ENCODE data around the gene ITM2C. TPM values are rescaled to one million over a fixed set of nuclear protein-coding genes. Genes with fewer than 3 reads are reported as not detected.

The ITM2C gene
- total RNA-seq, 8 experiments from 2014 or later = 25.9 to 442 (median 57.6) TPM

DNA sequence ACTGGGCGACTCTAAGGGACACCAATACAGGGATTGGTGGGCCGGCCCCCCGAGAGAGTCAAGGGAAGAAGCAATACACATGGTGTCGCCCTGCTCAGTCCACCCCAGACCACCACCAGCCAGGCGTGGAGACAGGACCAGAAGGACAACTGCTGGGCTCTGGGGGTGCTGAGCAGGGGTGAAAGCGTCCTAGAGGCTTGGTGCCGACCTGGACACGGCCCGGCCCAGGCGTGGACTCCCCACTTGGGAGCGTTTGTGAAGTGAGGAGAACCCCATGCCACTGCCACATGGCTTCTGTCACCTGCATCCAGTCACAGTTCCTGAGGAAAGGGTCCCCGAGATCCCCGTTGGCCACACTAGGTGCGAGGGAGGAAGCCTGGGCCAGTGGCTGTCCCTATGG lies 35.4 kb upstream of the ITM2C start:
- no peaks in the 10 kb centered on the region for H3K4me1 ChIP-seq (replicated peaks in 1 of 2)
- H3K27ac ChIP-seq = no peak overlapping the region
- 95 to 100% methylated on average over 1 to 3 of the region's 14 CpGs; no CpG with 5 or more reads in 8 of the 10 experiments for WGBS, 10 experiments
- in situ Hi-C loops (cut with MboI; ENCODE audit: low pct_unique_long_range_greater_than_20kb in 2 of 9, low sequenced_read_pairs in 9 of 9, unreplicated experiment in 9 of 9) = loop anchor here in 6 of 9 experiments (10.0 to 25.0 kb wide), 2 partner anchors 156 to 158 kb away; partner anchors contain the start of gene SPATA3 (in 1 of the 6)
- H3K4me3 ChIP-seq = no peak overlapping the region
- no peak for ATAC-seq (replicated peaks in 6 of 8)

DNA sequence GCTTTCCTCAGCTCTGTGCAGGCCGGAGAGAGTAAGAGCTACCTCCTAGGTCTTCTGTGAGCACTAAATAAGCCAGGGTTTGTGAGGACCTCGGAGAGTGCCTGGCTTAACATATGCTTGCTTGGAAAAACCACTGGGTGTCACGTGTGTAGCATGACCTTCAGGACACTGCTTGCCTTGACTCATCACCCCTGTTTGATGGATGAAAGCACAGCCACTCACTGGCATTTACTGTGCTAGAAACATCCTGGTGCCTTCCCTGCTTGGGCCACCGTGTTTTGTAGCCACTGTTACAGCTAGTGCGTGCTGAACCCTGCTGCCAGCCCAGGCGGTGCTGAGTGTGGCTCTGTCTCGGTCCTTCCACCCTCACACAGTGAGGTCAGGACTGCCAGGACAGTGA lies 34.8 kb upstream of the ITM2C start:
- ATAC-seq (replicated peaks in 6 of 8) = peak in 2 of 8 experiments; percentile 8 to 24
- Histone ChIP-seq H3K4me3 (no peak overlapping the region), H3K4me1 (replicated peaks in 1 of 2) (no peaks in the 10 kb centered on the region), H3K27ac (no peak overlapping the region)
- 76 to 100% (median 97%) methylated on average over 1 to 7 of the region's 7 CpGs; no CpG with 5 or more reads in 4 of the 10 experiments for WGBS, 10 experiments
- in situ Hi-C loops (cut with MboI; ENCODE audit: low pct_unique_long_range_greater_than_20kb in 2 of 9, low sequenced_read_pairs in 9 of 9, unreplicated experiment in 9 of 9) = loop anchor here in 8 of 9 experiments (10.0 to 25.0 kb wide), 3 partner anchors 155 to 165 kb away; partner anchors contain the start of gene SPATA3 (in 2 of the 8)

DNA sequence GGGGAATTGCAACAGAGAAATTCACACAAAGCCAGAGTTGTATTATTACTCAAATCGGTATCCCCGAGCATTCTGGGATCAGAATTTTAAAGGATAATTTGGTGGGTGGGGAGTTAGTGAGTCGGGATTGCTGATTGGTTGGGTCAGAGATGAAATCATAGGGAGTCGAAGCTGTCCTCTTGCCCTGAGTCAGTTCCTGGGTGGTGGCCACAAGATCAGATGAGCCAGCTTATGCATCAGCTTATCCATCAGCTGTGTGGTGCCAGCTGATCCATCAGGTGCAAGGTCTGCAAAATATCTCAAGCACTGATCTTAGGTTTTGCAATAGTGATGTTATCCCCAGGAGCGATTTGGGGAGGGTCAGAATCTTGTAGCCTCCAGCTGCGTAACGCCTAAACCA lies 34.3 kb upstream of the ITM2C start:
- Histone ChIP-seq H3K27ac (no peak overlapping the region), H3K4me1 (replicated peaks in 1 of 2) (no peaks in the 10 kb centered on the region), H3K4me3 (no peak overlapping the region)
- ATAC-seq (replicated peaks in 6 of 8) = peak in 3 of 8 experiments; percentile 24 to 39 (median 29)
- WGBS, 10 experiments = 67 to 89% (median 76%) methylated on average over 1 to 7 of the region's 7 CpGs; no CpG with 5 or more reads in 3 of the 10 experiments
- in situ Hi-C loops (cut with MboI; ENCODE audit: low pct_unique_long_range_greater_than_20kb in 2 of 9, low sequenced_read_pairs in 9 of 9, unreplicated experiment in 9 of 9) = loop anchor here in 3 of 9 experiments (10.0 to 25.0 kb wide), 3 partner anchors 154 to 164 kb away; partner anchors contain the start of gene SPATA3 (in 2 of the 3)

- ATAC-seq (replicated peaks in 6 of 8) = no peak
- in situ Hi-C loops (cut with MboI; ENCODE audit: low pct_unique_long_range_greater_than_20kb in 2 of 9, low sequenced_read_pairs in 9 of 9, unreplicated experiment in 9 of 9) = loop anchor here in 1 of 9 experiments (25.0 kb wide), 1 partner anchor 147 kb away; the partner anchor contains the start of gene SPATA3
- Histone ChIP-seq H3K4me3 (no peak overlapping the region), H3K27ac (no peak overlapping the region), H3K4me1 (replicated peaks in 1 of 2) (no peaks in the 10 kb centered on the region)
- 0 to 100% (median 77%) methylated on average over 1 to 2 of the region's 2 CpGs for WGBS, 10 experiments
Measured at GRCh38 chr2:230840301-230840700, 24.4 kb upstream of the ITM2C start.

- H3K4me3 ChIP-seq = no peak overlapping the region
- no peaks in the 10 kb centered on the region for H3K4me1 ChIP-seq (replicated peaks in 1 of 2)
- in situ Hi-C loops (cut with MboI; ENCODE audit: low pct_unique_long_range_greater_than_20kb in 2 of 9, low sequenced_read_pairs in 9 of 9, unreplicated experiment in 9 of 9) = loop anchor here in 1 of 9 experiments (25.0 kb wide), 1 partner anchor 145 kb away; the partner anchor contains the start of gene SPATA3
- ATAC-seq (replicated peaks in 6 of 8) = no peak
- WGBS, 10 experiments = 30 to 95% (median 76%) methylated on average over 1 to 4 of the region's 6 CpGs; no CpG with 5 or more reads in 2 of the 10 experiments
- no peak overlapping the region for H3K27ac ChIP-seq
Measured at GRCh38 chr2:230842473-230842872, 22.3 kb upstream of the ITM2C start.

DNA sequence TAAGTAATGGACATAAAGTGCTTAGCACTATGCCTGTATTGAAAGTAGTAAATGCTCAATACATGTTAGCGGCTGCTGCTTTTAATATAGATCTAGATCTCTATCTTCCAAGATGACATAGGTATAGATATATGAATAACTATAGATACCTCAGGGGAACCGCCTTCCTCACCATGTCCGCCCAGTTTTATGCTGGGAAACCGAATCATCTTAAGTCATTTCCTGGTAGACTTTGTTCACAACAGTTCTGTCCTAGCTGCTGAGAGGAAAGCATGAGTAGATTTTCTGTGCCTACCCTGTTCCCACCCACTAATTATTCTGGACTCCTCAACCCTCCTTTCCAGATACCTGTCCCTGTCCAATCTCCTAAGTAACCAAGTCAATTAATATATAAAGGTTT lies 21.6 kb upstream of the ITM2C start:
- in situ Hi-C loops (cut with MboI; ENCODE audit: low pct_unique_long_range_greater_than_20kb in 2 of 9, low sequenced_read_pairs in 9 of 9, unreplicated experiment in 9 of 9) = loop anchor here in 1 of 9 experiments (25.0 kb wide), 1 partner anchor 144 kb away; the partner anchor contains the start of gene SPATA3
- H3K27ac ChIP-seq = no peak overlapping the region
- no peak overlapping the region for H3K4me3 ChIP-seq
- no peak for ATAC-seq (replicated peaks in 6 of 8)
- peaks cover 0 to 2% of the 10 kb centered on the region in 2 donors for H3K4me1 ChIP-seq (replicated peaks in 1 of 2)
- 42 to 100% (median 88%) methylated on average over 1 to 4 of the region's 4 CpGs for WGBS, 10 experiments

DNA sequence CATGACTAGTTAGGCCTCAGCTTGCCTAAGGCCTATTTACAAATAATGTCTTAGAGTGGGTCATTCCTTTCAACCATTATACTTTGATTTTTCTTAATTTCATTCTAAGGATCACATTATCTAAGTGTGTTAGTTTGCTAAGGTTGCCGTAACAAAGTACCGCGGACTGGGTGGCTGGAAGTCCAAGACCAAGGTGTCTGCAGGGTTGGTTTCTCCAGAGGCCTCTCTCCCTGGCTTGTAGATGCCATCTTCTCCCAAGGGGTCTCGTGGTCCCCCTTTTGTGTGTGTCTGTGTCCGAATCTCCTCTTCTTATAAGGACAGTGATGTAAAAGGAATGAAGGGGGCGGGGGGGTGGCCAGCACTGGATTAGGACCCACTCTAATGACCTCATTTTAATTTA lies 18.4 kb upstream of the ITM2C start:
- in situ Hi-C loops (cut with MboI; ENCODE audit: low pct_unique_long_range_greater_than_20kb in 2 of 9, low sequenced_read_pairs in 9 of 9, unreplicated experiment in 9 of 9) = loop anchor here in 1 of 9 experiments (25.0 kb wide), 1 partner anchor 141 kb away; the partner anchor contains the start of gene SPATA3
- ATAC-seq (replicated peaks in 6 of 8) = no peak
- no peak overlapping the region for H3K4me3 ChIP-seq
- peaks cover 0 to 2% of the 10 kb centered on the region in 2 donors for H3K4me1 ChIP-seq (replicated peaks in 1 of 2)
- no peak overlapping the region for H3K27ac ChIP-seq
- 65 to 100% (median 82%) methylated on average over 4 to 6 of the region's 6 CpGs; no CpG with 5 or more reads in 2 of the 10 experiments for WGBS, 10 experiments

DNA sequence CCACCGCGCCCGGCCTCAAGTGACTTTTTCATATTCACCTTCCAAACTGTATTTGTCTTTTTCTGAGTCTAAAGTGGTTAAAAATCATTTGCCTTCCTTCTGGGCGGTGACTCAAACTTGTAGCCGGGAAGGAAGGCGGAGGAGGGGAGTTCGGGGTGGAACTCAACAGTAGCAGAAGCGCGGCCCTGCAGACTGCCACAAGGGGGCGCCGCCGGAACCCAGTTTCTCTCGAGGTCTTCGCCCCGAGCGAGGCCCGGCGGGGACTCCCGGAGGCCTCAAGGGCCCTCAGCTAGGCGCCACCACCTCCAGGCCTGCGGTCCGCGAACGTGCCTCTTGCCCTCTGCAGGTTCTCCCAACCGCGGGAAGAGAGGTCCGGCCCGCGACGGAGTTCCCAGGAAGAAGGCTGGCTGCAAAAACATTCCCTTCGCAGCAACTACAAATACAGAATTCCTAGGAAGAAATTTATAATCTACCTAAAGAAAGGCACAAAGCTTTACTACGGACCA lies 16.8 kb upstream of the ITM2C start:
- H3K4me1 ChIP-seq (replicated peaks in 1 of 2) = peaks cover 0 to 2% of the 10 kb centered on the region in 2 donors
- 7 to 100% (median 25%) methylated on average over 1 to 16 of the region's 32 CpGs; no CpG with 5 or more reads in 1 of the 10 experiments for WGBS, 10 experiments
- H3K4me3 ChIP-seq = no peak overlapping the region
- in situ Hi-C loops (cut with MboI; ENCODE audit: low pct_unique_long_range_greater_than_20kb in 2 of 9, low sequenced_read_pairs in 9 of 9, unreplicated experiment in 9 of 9) = loop anchor here in 1 of 9 experiments (25.0 kb wide), 1 partner anchor 139 kb away; the partner anchor contains the start of gene SPATA3
- ATAC-seq (replicated peaks in 6 of 8) = peak; percentile 70 to 99 (median 90)
- H3K27ac ChIP-seq = no peak overlapping the region

- in situ Hi-C loops (cut with MboI; ENCODE audit: low pct_unique_long_range_greater_than_20kb in 2 of 9, low sequenced_read_pairs in 9 of 9, unreplicated experiment in 9 of 9) = loop anchor here in 1 of 9 experiments (25.0 kb wide), 1 partner anchor 138 kb away; the partner anchor contains the start of gene SPATA3
- WGBS, 10 experiments = 12 to 83% (median 63%) methylated on average over 2 to 25 of the region's 40 CpGs; no CpG with 5 or more reads in 6 of the 10 experiments
- no peak overlapping the region for H3K4me3 ChIP-seq
- no peak overlapping the region for H3K27ac ChIP-seq
- H3K4me1 ChIP-seq (replicated peaks in 1 of 2) = peaks cover 0 to 2% of the 10 kb centered on the region in 2 donors
- ATAC-seq (replicated peaks in 6 of 8) = peak in 3 of 8 experiments; percentile 15 to 54 (median 36)
Measured at GRCh38 chr2:230849633-230850357, 14.9 kb upstream of the ITM2C start.

DNA sequence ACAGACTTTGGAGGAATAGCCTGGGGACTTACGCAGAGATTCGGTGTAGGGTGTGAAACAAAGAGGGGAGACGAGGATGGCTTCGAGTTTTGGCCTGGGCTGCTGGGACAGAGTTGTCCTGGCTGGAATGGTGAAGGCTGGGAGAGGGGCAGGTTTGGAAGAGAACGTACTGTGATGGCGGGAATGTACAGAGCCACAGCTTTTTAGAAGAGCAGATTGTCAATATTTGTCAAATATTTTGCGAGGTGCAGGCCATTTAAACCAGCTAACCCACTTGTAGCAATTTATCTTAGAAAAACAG lies 14.4 kb upstream of the ITM2C start:
- ATAC-seq (replicated peaks in 6 of 8) = no peak
- WGBS, 10 experiments = 38 to 100% (median 83%) methylated on average over 1 to 7 of the region's 7 CpGs
- H3K27ac ChIP-seq = no peak overlapping the region
- in situ Hi-C loops (cut with MboI; ENCODE audit: low pct_unique_long_range_greater_than_20kb in 2 of 9, low sequenced_read_pairs in 9 of 9, unreplicated experiment in 9 of 9) = no loop called here
- no peak overlapping the region for H3K4me3 ChIP-seq
- H3K4me1 ChIP-seq (replicated peaks in 1 of 2) = peaks cover 0 to 2% of the 10 kb centered on the region in 2 donors

- H3K4me1 ChIP-seq (replicated peaks in 1 of 2) = peaks cover 0 to 2% of the 10 kb centered on the region in 2 donors
- 37 to 100% (median 85%) methylated on average over 2 to 4 of the region's 4 CpGs for WGBS, 10 experiments
- H3K27ac ChIP-seq = no peak overlapping the region
- H3K4me3 ChIP-seq = no peak overlapping the region
- in situ Hi-C loops (cut with MboI; ENCODE audit: low pct_unique_long_range_greater_than_20kb in 2 of 9, low sequenced_read_pairs in 9 of 9, unreplicated experiment in 9 of 9) = no loop called here
- ATAC-seq (replicated peaks in 6 of 8) = no peak
Measured at GRCh38 chr2:230852113-230852512, 12.6 kb upstream of the ITM2C start.

GRCh38 chr2:230861552-230862255 lies 3.0 kb upstream of the ITM2C start:
- WGBS, 10 experiments = 0 to 67% (median 34%) methylated on average over 1 to 6 of the region's 13 CpGs; no CpG with 5 or more reads in 2 of the 10 experiments
- H3K27ac ChIP-seq = no peak overlapping the region
- in situ Hi-C loops (cut with MboI; ENCODE audit: low pct_unique_long_range_greater_than_20kb in 2 of 9, low sequenced_read_pairs in 9 of 9, unreplicated experiment in 9 of 9) = no loop called here

More at GRCh38 chr2:230861552-230862255, 3.0 kb upstream of the ITM2C start:
- no peak for ATAC-seq (replicated peaks in 6 of 8)
- Histone ChIP-seq H3K4me3 (no peak overlapping the region), H3K4me1 (replicated peaks in 1 of 2) (peaks cover 6% of the 10 kb centered on the region in 2 donors)

All from motor neuron (in vitro differentiated cells).